Uterus (tissue), 4 donors: Measurements from ENCODE around the gene PODXL. TPM values are rescaled to one million over a fixed set of nuclear protein-coding genes. Genes with fewer than 3 reads are reported as not detected.

Source experiments
- DNase-seq, 2 donors: peaks; one replicate each; pipeline ENCODE4 v3.0.0-alpha.2; 2019 to 2020
- H3K27ac ChIP-seq, 2 donors: fragments of 200-600 bp; sonication (generic); 1 replicate in 1 of 2; 2 replicates in 1 of 2; pipeline ENCODE4 v1.5.1; 2016 to 2018
- H3K27me3 ChIP-seq, 2 donors: fragments of 200-600 bp; sonication (generic); one replicate each; pipeline ENCODE4 v1.5.1; 2018 to 2019; ENCODE audit warnings: control low read depth in 1 of 2
- H3K36me3 ChIP-seq, 2 donors: fragments of 200-600 bp; sonication (generic); one replicate each; pipeline ENCODE4 v1.5.1; 2019; ENCODE audit warnings: control low read depth in 1 of 2
- H3K4me1 ChIP-seq, 2 donors: fragments of 200-600 bp; sonication (generic); one replicate each; pipeline ENCODE4 v1.5.1; 2018 to 2019; ENCODE audit warnings: control low read depth in 1 of 2
- H3K4me3 ChIP-seq, 2 donors: fragments of 200-600 bp; sonication (generic); 1 replicate in 1 of 2; 2 replicates in 1 of 2; pipeline ENCODE4 v1.5.1; 2018 to 2019; ENCODE audit warnings: mild to moderate bottlenecking in 1 of 2
- H3K9me3 ChIP-seq, 2 donors: fragments of 200-600 bp; sonication (generic); one replicate each; pipeline ENCODE4 v1.5.1; 2019; ENCODE audit warnings: control low read depth in 1 of 2
- POLR2A ChIP-seq, 2 donors: fragments of 450-650 bp; IDR thresholded peaks; one replicate each; pipeline ENCODE4 v1.6.1; 2016; ENCODE audit warnings: antibody characterized with exemption in 2 of 2, mild to moderate bottlenecking in 1 of 2, moderate library complexity in 1 of 2
- intact Hi-C: fragments of 100-400 bp; cut with DNase I; formaldehyde crosslinking; loops from one replicate; pipeline ENCODE4 v1.15.1; 2023; ENCODE audit warnings: low total_unique reads
- total RNA-seq, 4 donors: library from RNA; depleted of rRNA in 3 of 4; stranded (reverse); fragments of >200 nt in 3 of 4; gene quantifications; one replicate each; pipeline versions ENCODE4 v1.1.0 to v1.2.4, GENCODE V29; 2014 to 2023
- TF ChIP-seq, protein P1 (sequence below), 4 experiments: fragments of 200-600 bp in 2 of 4; fragments of 450-650 bp in 2 of 4; sonication (generic) in 2 of 4; IDR thresholded peaks; one replicate each; pipeline ENCODE4 v1.5.1; 2016 to 2019; ENCODE audit warnings: antibody characterized with exemption in 4 of 4, mild to moderate bottlenecking in 2 of 4, moderate library complexity in 1 of 4
- donor health status: DM: yes; HTN: yes; CAD: no.

The PODXL gene
- total RNA-seq, 4 donors from 2014 or later = 33.6 to 135 (median 36.1) TPM

DNA sequence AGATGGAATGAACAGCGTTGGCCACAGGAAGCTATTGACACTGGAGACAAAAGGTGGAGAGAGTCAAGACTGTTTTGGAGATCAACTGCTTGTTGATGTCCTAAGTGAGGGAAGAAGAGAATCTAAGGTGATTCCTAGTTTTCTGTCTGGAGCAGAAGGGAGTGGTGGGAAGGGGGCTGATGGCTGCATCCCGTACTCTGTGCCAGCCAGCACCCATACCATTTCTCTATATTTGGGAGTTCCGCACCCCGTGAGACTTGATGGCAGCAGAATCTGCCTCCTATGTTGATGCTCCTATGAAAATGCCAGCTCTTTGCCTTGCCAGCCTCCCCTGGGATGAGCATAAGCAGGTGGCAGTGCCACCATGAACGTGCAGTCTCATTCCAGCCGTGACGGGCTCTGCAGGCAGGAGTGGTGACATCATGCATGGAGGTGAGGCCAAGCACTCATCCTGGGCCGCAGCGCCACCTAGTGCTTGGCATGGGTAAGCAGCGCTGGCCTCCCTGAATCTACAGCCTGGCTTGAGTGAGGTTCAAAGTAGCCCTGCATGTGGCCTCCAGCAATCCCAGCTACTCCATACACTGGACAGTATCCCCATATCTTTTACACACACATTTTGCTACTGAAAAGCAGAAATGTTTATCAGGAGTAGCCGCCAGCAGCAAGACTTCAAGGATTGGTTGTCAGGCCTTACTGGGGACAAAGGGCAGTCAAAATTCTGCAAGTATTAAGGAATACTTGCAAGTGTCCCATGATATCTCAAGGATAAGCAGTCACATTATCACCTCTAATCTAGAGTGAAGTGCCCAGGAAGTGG is 43.0 kb downstream of the PODXL start:
- DNase-seq = peak; percentile 82 to 83
- intact Hi-C loops = no loop called here
- no peaks in the 10 kb centered on the region for H3K9me3 ChIP-seq
- H3K27ac ChIP-seq = peak overlapping the region; percentile 58 to 61
- no peak overlapping the region for H3K4me3 ChIP-seq
- TF ChIP-seq, protein P1, sequence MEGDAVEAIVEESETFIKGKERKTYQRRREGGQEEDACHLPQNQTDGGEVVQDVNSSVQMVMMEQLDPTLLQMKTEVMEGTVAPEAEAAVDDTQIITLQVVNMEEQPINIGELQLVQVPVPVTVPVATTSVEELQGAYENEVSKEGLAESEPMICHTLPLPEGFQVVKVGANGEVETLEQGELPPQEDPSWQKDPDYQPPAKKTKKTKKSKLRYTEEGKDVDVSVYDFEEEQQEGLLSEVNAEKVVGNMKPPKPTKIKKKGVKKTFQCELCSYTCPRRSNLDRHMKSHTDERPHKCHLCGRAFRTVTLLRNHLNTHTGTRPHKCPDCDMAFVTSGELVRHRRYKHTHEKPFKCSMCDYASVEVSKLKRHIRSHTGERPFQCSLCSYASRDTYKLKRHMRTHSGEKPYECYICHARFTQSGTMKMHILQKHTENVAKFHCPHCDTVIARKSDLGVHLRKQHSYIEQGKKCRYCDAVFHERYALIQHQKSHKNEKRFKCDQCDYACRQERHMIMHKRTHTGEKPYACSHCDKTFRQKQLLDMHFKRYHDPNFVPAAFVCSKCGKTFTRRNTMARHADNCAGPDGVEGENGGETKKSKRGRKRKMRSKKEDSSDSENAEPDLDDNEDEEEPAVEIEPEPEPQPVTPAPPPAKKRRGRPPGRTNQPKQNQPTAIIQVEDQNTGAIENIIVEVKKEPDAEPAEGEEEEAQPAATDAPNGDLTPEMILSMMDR (IDR thresholded peaks at IDR 0.05) = peak; percentile 87 to 93 (median 89)
- peak in 1 of 2 donors; percentile 8 for TF ChIP-seq POLR2A (IDR thresholded peaks at IDR 0.05)
- H3K4me1 ChIP-seq = no peaks in the 10 kb centered on the region
- H3K27me3 ChIP-seq = no peaks in the 10 kb centered on the region
- H3K36me3 ChIP-seq = no peaks in the 10 kb centered on the region

DNA sequence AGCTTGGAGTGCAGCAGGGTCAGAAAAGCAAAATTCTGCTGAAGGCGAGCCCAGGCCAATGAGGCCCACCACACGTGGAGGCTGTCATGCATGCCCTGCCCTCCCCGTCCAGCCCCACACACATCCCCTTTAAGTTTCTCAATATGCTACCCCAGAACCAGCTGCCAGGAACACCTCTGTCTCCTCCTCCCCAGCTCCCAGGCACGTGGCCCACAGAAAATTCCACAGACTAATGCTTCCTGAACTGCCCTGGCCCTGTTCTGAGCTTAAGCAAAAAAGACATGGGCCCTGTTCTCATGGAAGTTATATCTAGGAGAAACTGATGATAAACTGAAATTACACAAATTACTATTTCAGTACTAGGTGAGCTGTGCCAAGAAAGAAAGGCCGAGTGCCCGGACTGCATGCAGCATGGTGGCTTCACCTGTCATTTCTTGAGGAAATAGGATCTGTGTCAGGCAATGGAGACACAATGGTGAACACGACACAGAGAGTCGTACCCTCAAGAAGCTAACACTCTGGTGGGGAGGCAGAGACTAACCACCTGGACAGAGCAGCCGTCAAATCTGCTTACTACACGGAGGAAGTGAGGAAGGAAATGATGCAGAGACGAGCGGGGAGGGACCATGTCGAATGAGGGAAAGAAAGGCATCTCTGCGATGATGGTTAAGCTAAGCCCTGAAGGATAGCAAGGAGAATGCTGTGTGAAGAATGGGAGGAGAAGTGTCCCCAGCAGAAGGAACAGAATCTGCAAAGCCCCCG is 44.5 kb downstream of the PODXL start:
- Histone ChIP-seq H3K27ac (peak overlapping the region; percentile 61 to 65), H3K27me3 (no peaks in the 10 kb centered on the region), H3K4me3 (no peak overlapping the region), H3K4me1 (no peaks in the 10 kb centered on the region), H3K36me3 (no peaks in the 10 kb centered on the region), H3K9me3 (no peaks in the 10 kb centered on the region)
- intact Hi-C loops = no loop called here
- DNase-seq = no peak
- no peak for TF ChIP-seq POLR2A (IDR thresholded peaks at IDR 0.05)
- TF ChIP-seq, protein P1 (IDR thresholded peaks at IDR 0.05) = no peak

DNA sequence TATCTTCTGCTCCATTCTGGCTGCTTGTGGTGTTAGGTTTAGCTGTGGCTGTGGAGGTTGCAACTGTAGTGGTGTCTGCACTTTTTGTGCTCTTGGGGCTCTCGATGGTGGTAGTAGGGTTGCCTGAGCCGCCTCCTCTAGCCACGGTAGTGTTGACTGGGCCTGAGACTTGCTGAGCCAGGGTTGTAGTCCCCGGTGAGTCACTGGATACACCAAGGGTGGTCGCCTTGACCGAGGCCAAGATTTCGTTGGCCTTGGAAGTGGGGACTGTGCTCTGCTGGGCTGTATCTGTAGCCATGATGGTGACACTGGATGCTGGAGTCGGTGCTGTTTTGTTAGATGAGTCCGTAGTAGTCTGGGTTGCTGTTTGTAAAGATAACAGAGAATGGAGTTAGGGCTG is 45.4 kb downstream of the PODXL start:
- no peaks in the 10 kb centered on the region for H3K4me1 ChIP-seq
- H3K36me3 ChIP-seq = no peaks in the 10 kb centered on the region
- intact Hi-C loops = no loop called here
- no peak for TF ChIP-seq POLR2A (IDR thresholded peaks at IDR 0.05)
- TF ChIP-seq, protein P1 (IDR thresholded peaks at IDR 0.05) = no peak
- H3K27me3 ChIP-seq = no peaks in the 10 kb centered on the region
- no peak overlapping the region for H3K4me3 ChIP-seq
- no peak for DNase-seq
- no peaks in the 10 kb centered on the region for H3K9me3 ChIP-seq
- H3K27ac ChIP-seq = peak overlapping the region; percentile 61 to 65

DNA sequence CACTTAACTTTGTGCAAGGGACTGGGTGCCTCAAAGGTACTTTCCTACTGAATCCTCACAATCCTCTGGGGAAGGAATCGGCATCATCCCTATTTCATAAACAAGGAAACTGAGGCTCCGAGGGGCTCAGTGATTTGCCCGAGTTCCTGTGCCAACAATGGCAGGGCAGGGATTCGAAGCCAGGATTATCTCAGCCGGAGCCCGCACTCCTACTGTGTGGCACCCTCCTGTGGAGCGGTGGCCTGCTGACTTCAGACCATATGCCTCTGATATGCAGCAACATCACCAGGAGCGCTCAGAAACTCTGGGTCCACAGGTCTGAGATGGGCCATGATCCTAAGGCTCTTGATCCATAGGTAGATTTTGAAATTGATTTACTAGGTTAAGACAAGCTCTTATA is 46.6 kb downstream of the PODXL start:
- TF ChIP-seq, protein P1 (IDR thresholded peaks at IDR 0.05) = no peak
- TF ChIP-seq POLR2A (IDR thresholded peaks at IDR 0.05) = no peak
- H3K27ac ChIP-seq = peak overlapping the region in 1 of 2 donors; percentile 60
- H3K27me3 ChIP-seq = no peaks in the 10 kb centered on the region
- no peak overlapping the region for H3K4me3 ChIP-seq
- intact Hi-C loops = loop anchor here (5.0 kb wide), 1 partner anchor 143 kb away; no protein-coding TSS in a partner anchor
- H3K9me3 ChIP-seq = no peaks in the 10 kb centered on the region
- no peaks in the 10 kb centered on the region for H3K4me1 ChIP-seq
- no peaks in the 10 kb centered on the region for H3K36me3 ChIP-seq
- DNase-seq = no peak
